ENCODE data around the gene SLC13A1. TPM values are rescaled to one million over a fixed set of nuclear protein-coding genes. Genes with fewer than 3 reads are reported as not detected.
"Not testable (repeated sequence)": the region's sequence is repeated elsewhere in the genome, so short reads cannot be mapped to it uniquely, and the experiment has no call there.

The SLC13A1 gene
- total and polyA plus RNA-seq, 4 experiments from 2014 or later, result not detected

DNA sequence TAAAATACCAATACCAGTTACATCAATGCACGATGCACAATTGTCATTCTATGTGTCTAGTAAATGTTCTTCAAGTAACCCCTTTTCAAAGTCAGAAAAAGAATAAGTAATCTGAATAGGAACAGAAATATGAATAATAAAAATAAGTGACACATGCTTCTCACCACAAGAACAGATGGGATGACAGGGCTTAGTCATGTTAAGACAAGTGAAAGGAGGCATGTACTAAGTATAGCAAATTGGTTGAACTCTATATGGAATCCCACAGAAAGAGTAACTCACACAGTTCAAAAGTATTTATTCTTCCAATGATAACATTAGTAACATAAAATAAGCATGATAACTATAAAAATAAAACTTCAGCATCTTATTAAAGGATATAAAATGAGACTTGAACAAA, 103.3 kb downstream of the SLC13A1 start:
- Histone ChIP-seq H3K27me3 (ENCODE audit: insufficient read depth, low read length) (no peaks in the 10 kb centered on the region), H3K27ac (ENCODE audit: low read depth, low read length) (no peak overlapping the region), H3K9me3 (ENCODE audit: control insufficient read depth in 1 of 2, low read length in 2 of 2) (no peaks in the 10 kb centered on the region), H3K36me3 (ENCODE audit: insufficient read depth, low read length) (no peaks in the 10 kb centered on the region), H3K4me1 (ENCODE audit: insufficient read depth, low read length) (no peaks in the 10 kb centered on the region), H3K4me3 (ENCODE audit: low read length in 2 of 2) (no peak overlapping the region)
- Mint-ChIP-seq H3K27ac (no peak overlapping the region), H3K36me3 (no peaks in the 10 kb centered on the region), H3K27me3 (no peaks in the 10 kb centered on the region), H3K9me3 (peaks cover 0 to 6% (median 3%) of the 10 kb centered on the region in 8 donors), H3K4me1 (no peaks in the 10 kb centered on the region), H3K4me3 (no peak overlapping the region)
- ChIA-PET CTCF (ENCODE audit: partially characterized antibody) (no interaction called here), POLR2A (ENCODE audit: partially characterized antibody) (no interaction called here)
- DNase-seq, result no peak
- intact Hi-C loops (cut with micrococcal nuclease), result no loop called here

DNA sequence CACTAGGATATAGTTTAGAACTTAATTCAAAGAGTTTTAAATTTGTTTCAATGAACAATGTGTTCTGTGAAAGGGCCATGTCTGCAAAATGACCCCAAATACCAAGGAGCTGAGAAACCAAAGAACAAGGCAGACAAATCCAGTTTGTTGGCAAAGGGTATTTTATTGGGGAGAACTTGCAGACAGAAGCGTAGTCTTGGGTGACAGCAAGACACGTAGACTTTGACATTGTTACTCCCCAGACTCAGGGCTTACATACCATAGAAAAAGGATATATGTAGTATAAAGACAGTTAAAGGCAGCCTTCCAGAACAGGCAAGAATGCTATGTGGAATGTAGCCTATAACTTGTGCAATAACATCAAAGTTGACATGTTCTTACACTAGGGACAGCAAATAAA, 109.3 kb downstream of the SLC13A1 start:
- Histone ChIP-seq H3K4me3 (ENCODE audit: low read length in 2 of 2) (no peak overlapping the region), H3K9me3 (ENCODE audit: control insufficient read depth in 1 of 2, low read length in 2 of 2) (no peaks in the 10 kb centered on the region), H3K36me3 (ENCODE audit: insufficient read depth, low read length) (no peaks in the 10 kb centered on the region), H3K27ac (ENCODE audit: low read depth, low read length) (no peak overlapping the region), H3K4me1 (ENCODE audit: insufficient read depth, low read length) (no peaks in the 10 kb centered on the region), H3K27me3 (ENCODE audit: insufficient read depth, low read length) (no peaks in the 10 kb centered on the region)
- POLR2A ChIA-PET (ENCODE audit: partially characterized antibody), result no interaction called here
- no peaks in the 10 kb centered on the region for H3K27me3 Mint-ChIP-seq
- intact Hi-C loops (cut with micrococcal nuclease), result no loop called here
- H3K4me3 Mint-ChIP-seq, result no peak overlapping the region
- no peaks in the 10 kb centered on the region for H3K36me3 Mint-ChIP-seq
- CTCF ChIA-PET (ENCODE audit: partially characterized antibody), result no interaction called here
- no peaks in the 10 kb centered on the region for H3K4me1 Mint-ChIP-seq
- DNase-seq, result no peak
- peaks cover 0 to 9% (median 2%) of the 10 kb centered on the region in 8 donors for H3K9me3 Mint-ChIP-seq
- H3K27ac Mint-ChIP-seq, result no peak overlapping the region

DNA sequence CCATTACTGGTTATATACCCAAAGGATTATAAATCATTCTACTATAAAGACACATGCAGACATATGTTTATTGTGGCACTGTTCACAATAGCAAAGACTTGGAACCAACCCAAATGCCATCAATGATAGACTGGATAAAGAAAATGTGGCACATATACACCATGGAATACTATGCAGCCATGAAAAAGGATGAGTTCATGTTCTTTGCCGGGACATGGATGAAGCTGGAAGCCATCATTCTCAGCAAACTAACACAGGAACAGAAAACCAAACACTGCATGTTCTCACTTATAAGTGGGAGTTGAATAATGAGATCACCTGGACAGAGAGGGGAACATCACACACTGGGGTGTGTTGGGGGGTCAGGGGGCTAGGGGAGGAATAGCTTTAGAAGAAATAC, 112.9 kb downstream of the SLC13A1 start:
- H3K4me1 ChIP-seq (ENCODE audit: insufficient read depth, low read length); H3K27ac ChIP-seq (ENCODE audit: low read depth, low read length); H3K4me1 Mint-ChIP-seq; H3K4me3 ChIP-seq (ENCODE audit: low read length in 2 of 2); intact Hi-C loops (cut with micrococcal nuclease); H3K36me3 ChIP-seq (ENCODE audit: insufficient read depth, low read length); CTCF ChIA-PET (ENCODE audit: partially characterized antibody); H3K27ac Mint-ChIP-seq; DNase-seq; H3K27me3 Mint-ChIP-seq; H3K9me3 ChIP-seq (ENCODE audit: control insufficient read depth in 1 of 2, low read length in 2 of 2); POLR2A ChIA-PET (ENCODE audit: partially characterized antibody); H3K27me3 ChIP-seq (ENCODE audit: insufficient read depth, low read length); H3K36me3 Mint-ChIP-seq; H3K4me3 Mint-ChIP-seq: not testable (repeated sequence)
- H3K9me3 Mint-ChIP-seq, result peaks cover 0 to 11% (median 8%) of the 10 kb centered on the region in 8 donors

DNA sequence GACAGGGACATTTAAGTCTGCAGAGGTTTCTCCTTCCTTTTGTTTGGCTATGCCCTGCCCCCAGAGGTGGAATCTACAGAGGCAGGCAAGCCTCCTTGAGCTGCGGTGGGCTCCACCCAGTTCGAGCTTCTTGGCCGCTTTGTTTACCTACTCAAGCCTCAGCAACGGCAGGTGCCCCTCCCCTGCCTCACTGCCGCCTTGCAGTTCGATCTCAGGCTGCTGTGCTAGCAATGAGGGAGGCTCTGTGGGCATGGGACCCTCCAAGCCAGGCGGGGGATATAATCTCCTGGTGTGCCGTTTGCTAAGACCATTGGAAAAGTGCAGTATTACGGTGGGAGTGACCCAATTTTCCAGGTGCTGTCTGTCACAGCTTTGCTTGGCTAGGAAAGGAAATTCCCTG, 114.9 kb downstream of the SLC13A1 start:
- POLR2A ChIA-PET (ENCODE audit: partially characterized antibody), result not testable (repeated sequence)

DNA sequence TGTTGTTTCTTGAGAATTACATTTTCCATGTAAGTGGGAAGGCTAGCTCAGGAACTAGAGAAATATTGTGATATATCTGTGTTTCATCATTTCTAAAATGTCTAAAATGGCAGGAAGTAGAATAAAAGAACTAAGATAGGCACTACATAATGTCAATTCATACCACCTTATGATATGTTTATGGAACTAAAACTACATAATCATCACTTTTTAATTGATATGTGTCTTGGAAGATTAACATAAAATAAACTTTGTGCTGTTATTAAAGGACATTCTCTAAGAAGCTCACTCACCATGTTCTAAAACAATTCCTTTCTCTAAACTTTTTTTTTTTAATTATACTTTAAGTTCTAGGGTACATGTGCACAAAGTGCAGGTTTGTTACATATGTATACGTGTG, 120.7 kb downstream of the SLC13A1 start:
- Mint-ChIP-seq H3K27me3 (no peaks in the 10 kb centered on the region), H3K4me1 (no peaks in the 10 kb centered on the region), H3K36me3 (no peaks in the 10 kb centered on the region), H3K4me3 (no peak overlapping the region), H3K9me3 (peaks cover 0 to 20% (median 11%) of the 10 kb centered on the region in 8 donors), H3K27ac (no peak overlapping the region)
- DNase-seq, result no peak
- CTCF ChIA-PET (ENCODE audit: partially characterized antibody), result no interaction called here
- Histone ChIP-seq H3K9me3 (ENCODE audit: control insufficient read depth in 1 of 2, low read length in 2 of 2) (no peaks in the 10 kb centered on the region), H3K27me3 (ENCODE audit: insufficient read depth, low read length) (no peaks in the 10 kb centered on the region), H3K4me3 (ENCODE audit: low read length in 2 of 2) (no peak overlapping the region), H3K27ac (ENCODE audit: low read depth, low read length) (no peak overlapping the region), H3K4me1 (ENCODE audit: insufficient read depth, low read length) (no peaks in the 10 kb centered on the region), H3K36me3 (ENCODE audit: insufficient read depth, low read length) (no peaks in the 10 kb centered on the region)
- intact Hi-C loops (cut with micrococcal nuclease), result no loop called here
- POLR2A ChIA-PET (ENCODE audit: partially characterized antibody), result no interaction called here

More for the DNA sequence above, 114.9 kb downstream of the SLC13A1 start:
- H3K27me3 Mint-ChIP-seq; H3K9me3 ChIP-seq (ENCODE audit: control insufficient read depth in 1 of 2, low read length in 2 of 2); H3K4me1 ChIP-seq (ENCODE audit: insufficient read depth, low read length); H3K36me3 ChIP-seq (ENCODE audit: insufficient read depth, low read length); H3K27ac ChIP-seq (ENCODE audit: low read depth, low read length); intact Hi-C loops (cut with micrococcal nuclease); CTCF ChIA-PET (ENCODE audit: partially characterized antibody); H3K27ac Mint-ChIP-seq; H3K4me3 Mint-ChIP-seq; DNase-seq; H3K4me3 ChIP-seq (ENCODE audit: low read length in 2 of 2); H3K36me3 Mint-ChIP-seq; H3K27me3 ChIP-seq (ENCODE audit: insufficient read depth, low read length); H3K4me1 Mint-ChIP-seq: not testable (repeated sequence)
- H3K9me3 Mint-ChIP-seq, result peaks cover 0 to 19% (median 10%) of the 10 kb centered on the region in 8 donors

DNA sequence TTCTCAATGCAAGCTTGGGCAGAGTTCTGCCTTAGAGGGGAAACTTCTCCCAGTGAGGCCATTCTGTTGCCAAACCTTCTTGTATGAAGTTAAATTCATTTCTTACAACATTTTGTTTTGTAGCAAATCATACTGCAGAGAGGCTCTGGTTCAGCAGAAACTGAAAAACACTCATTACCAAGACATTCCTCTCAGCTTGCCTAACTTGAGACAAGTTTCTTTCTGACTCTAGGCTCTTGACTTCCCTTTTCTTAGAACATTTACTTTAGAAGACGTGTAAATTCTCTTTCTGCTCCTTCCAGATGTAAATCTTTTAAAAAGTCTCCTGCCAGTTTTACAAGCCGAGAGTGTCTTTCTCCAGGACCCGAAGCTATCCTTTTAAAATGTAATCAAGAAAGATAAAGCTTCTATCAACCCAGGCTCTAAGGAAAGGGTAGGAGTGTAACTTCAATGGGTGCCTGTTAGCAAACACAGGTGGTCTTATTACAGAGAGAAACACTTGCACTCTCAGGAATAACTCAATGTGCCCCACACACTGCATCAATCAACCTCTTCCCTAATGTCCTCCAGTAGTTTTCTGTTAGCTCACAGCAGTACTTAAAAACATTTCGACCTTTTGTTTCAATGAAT, 123.8 kb downstream of the SLC13A1 start:
- Mint-ChIP-seq H3K4me1 (no peaks in the 10 kb centered on the region), H3K4me3 (no peak overlapping the region), H3K27me3 (no peaks in the 10 kb centered on the region), H3K27ac (no peak overlapping the region), H3K9me3 (peaks cover 0 to 8% (median under 1%) of the 10 kb centered on the region in 8 donors), H3K36me3 (no peaks in the 10 kb centered on the region)
- H3K4me3 ChIP-seq (ENCODE audit: low read length in 2 of 2), result no peak overlapping the region
- ChIA-PET POLR2A (ENCODE audit: partially characterized antibody) (no interaction called here), CTCF (ENCODE audit: partially characterized antibody) (no interaction called here)
- intact Hi-C loops (cut with micrococcal nuclease), result no loop called here
- no peak overlapping the region for H3K27ac ChIP-seq (ENCODE audit: low read depth, low read length)
- H3K4me1 ChIP-seq (ENCODE audit: insufficient read depth, low read length), result no peaks in the 10 kb centered on the region
- H3K36me3 ChIP-seq (ENCODE audit: insufficient read depth, low read length), result no peaks in the 10 kb centered on the region
- no peaks in the 10 kb centered on the region for H3K9me3 ChIP-seq (ENCODE audit: control insufficient read depth in 1 of 2, low read length in 2 of 2)
- no peak for DNase-seq
- H3K27me3 ChIP-seq (ENCODE audit: insufficient read depth, low read length), result no peaks in the 10 kb centered on the region

DNA sequence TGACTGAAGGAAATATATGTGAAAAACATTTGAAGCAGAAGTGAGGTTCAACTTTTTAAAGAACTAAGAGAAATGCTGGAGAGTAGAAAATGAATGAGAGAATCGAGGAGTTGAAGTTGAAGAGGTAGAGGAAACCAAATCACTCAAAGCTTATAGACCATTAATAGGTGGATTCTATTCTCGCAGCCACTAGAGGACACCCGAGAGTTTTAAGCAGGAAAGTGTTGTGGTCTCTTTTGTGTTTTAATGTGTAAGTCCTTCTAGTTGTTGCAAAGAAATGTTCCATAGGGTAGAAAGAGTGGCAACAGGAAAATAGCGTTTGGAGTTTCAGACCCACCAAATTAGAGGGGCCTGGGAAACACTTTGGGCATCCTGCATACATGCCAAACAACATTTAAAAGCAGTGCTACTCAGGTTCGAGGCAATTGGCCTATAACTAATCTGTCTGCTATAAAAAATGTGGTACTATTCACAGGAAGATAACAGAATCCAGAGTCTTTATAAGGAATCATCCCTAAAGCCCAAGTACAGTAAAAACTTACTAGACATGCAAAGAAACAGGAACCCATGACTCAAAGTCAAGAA, 129.0 kb downstream of the SLC13A1 start:
- intact Hi-C loops (cut with micrococcal nuclease), result no loop called here
- Mint-ChIP-seq H3K27me3 (no peaks in the 10 kb centered on the region), H3K4me1 (no peaks in the 10 kb centered on the region), H3K4me3 (no peak overlapping the region), H3K27ac (no peak overlapping the region), H3K9me3 (peaks cover 0 to 13% (median 4%) of the 10 kb centered on the region in 8 donors), H3K36me3 (no peaks in the 10 kb centered on the region)
- Histone ChIP-seq H3K36me3 (ENCODE audit: insufficient read depth, low read length) (no peaks in the 10 kb centered on the region), H3K4me3 (ENCODE audit: low read length in 2 of 2) (no peak overlapping the region), H3K27me3 (ENCODE audit: insufficient read depth, low read length) (no peaks in the 10 kb centered on the region), H3K4me1 (ENCODE audit: insufficient read depth, low read length) (no peaks in the 10 kb centered on the region), H3K27ac (ENCODE audit: low read depth, low read length) (no peak overlapping the region), H3K9me3 (ENCODE audit: control insufficient read depth in 1 of 2, low read length in 2 of 2) (no peaks in the 10 kb centered on the region)
- CTCF ChIA-PET (ENCODE audit: partially characterized antibody), result no interaction called here
- POLR2A ChIA-PET (ENCODE audit: partially characterized antibody), result no interaction called here
- DNase-seq, result no peak

Measured in CD4-positive, alpha-beta memory T cell (primary cell).